Body of pancreas (tissue), 4 donors: Measurements from ENCODE around the gene BRD3.

Source experiments
- CTCF ChIP-seq, 7 experiments: fragments of 450-650 bp in 4 of 7; fragments of 200-600 bp in 3 of 7; sonication (generic) in 3 of 7; IDR thresholded peaks; one replicate each; pipeline ENCODE4 v1.5.1; 2016 to 2019; ENCODE audit warnings: antibody characterized with exemption in 7 of 7
- POLR2A ChIP-seq, 3 donors: fragments of 450-650 bp; IDR thresholded peaks; one replicate each; pipeline ENCODE4 v1.6.1; 2016; ENCODE audit warnings: antibody characterized with exemption in 3 of 3, mild to moderate bottlenecking in 2 of 3

GRCh38 chr9:134047868-134048581, 19.8 kb downstream of the BRD3 start:
- TF ChIP-seq CTCF (IDR thresholded peaks at IDR 0.05): no peak
- TF ChIP-seq POLR2A (IDR thresholded peaks at IDR 0.05): no peak
